Esophagus (tissue), 2 donors: ENCODE results near the gene SMCR8. TPM values are rescaled to one million over a fixed set of nuclear protein-coding genes. Genes with fewer than 3 reads are reported as not detected.
"Not testable (repeated sequence)": the region's sequence is repeated elsewhere in the genome, so short reads cannot be mapped to it uniquely, and the experiment has no call there.

Source experiments
- H3K27ac ChIP-seq, 2 donors: one replicate each; pipeline ENCODE4 v1.5.1; 2013; ENCODE audit warnings: low read depth in 2 of 2, mild to moderate bottlenecking in 2 of 2, inconsistent platforms in 1 of 2, low read length in 1 of 2, moderate library complexity in 1 of 2
- H3K27me3 ChIP-seq, 2 donors: one replicate each; pipeline ENCODE4 v1.6.1; 2013; ENCODE audit warnings: low read length in 2 of 2, control low read depth in 1 of 2, mild to moderate bottlenecking in 1 of 2; ENCODE audit not compliant: insufficient read depth in 2 of 2, control insufficient read depth in 1 of 2
- H3K36me3 ChIP-seq, 2 donors: one replicate each; pipeline ENCODE4 v1.6.1; 2013; ENCODE audit warnings: low read length in 1 of 2; ENCODE audit not compliant: control insufficient read depth in 2 of 2, insufficient read depth in 2 of 2
- H3K4me1 ChIP-seq, 2 donors: one replicate each; pipeline ENCODE4 v1.6.1; 2013; ENCODE audit warnings: low read length in 1 of 2; ENCODE audit not compliant: control insufficient read depth in 2 of 2, insufficient read depth in 2 of 2
- H3K4me3 ChIP-seq, 2 donors: one replicate each; pipeline ENCODE4 v1.5.1; 2013; ENCODE audit warnings: low read length in 2 of 2, mild to moderate bottlenecking in 2 of 2, low read depth in 1 of 2, moderate library complexity in 1 of 2
- H3K9me3 ChIP-seq, 2 donors: one replicate each; pipeline ENCODE4 v1.6.1; 2013; ENCODE audit warnings: mild to moderate bottlenecking in 2 of 2, low read depth in 1 of 2, low read length in 1 of 2, moderate library complexity in 1 of 2; ENCODE audit not compliant: control insufficient read depth in 2 of 2, insufficient read depth in 1 of 2
- WGBS, 2 donors: extraction: QIAGEN DNeasy Blood & Tissue Kit; methylation state at CpG; one replicate each; pipeline ENCODE4 v1.1.7; 2013; 5-methylcytosine and 5-hydroxymethylcytosine counted together
- polyA plus RNA-seq, 2 donors: library from polyadenylated mRNA; stranded (reverse); fragments of 200-250 nt; gene quantifications; one replicate each; pipeline ENCODE4 v1.2.3, GENCODE V29; 2013
- donor health status: healthy with polysubstance abuse.
- donor health status: Bipolar disorder and iron deficiency.

The SMCR8 gene
- polyA plus RNA-seq, 2 donors: 3.2 to 3.6 TPM

GRCh38 chr17:18281788-18282187 is 33.3 kb upstream of the SMCR8 start:
- Histone ChIP-seq H3K4me3 (no peak overlapping the region), H3K36me3 (peaks cover 34 to 48% of the 10 kb centered on the region in 2 donors), H3K4me1 (no peaks in the 10 kb centered on the region), H3K27ac (no peak overlapping the region), H3K27me3 (no peaks in the 10 kb centered on the region), H3K9me3 (no peaks in the 10 kb centered on the region)
- WGBS, 2 donors: 91 to 92% methylated on average over 6 of the region's 6 CpGs

- Histone ChIP-seq H3K27ac (no peak overlapping the region), H3K4me1 (no peaks in the 10 kb centered on the region), H3K36me3 (peaks cover 28 to 46% of the 10 kb centered on the region in 2 donors), H3K27me3 (no peaks in the 10 kb centered on the region), H3K4me3 (no peak overlapping the region), H3K9me3 (no peaks in the 10 kb centered on the region)
- WGBS, 2 donors: 96 to 97% methylated on average over 11 of the region's 11 CpGs
Observed at GRCh38 chr17:18285296-18285695, 29.8 kb upstream of the SMCR8 start.

- Histone ChIP-seq H3K9me3 (no peaks in the 10 kb centered on the region), H3K4me1 (no peaks in the 10 kb centered on the region), H3K27ac (no peak overlapping the region), H3K4me3 (no peak overlapping the region), H3K36me3 (peaks cover 23 to 31% of the 10 kb centered on the region in 2 donors), H3K27me3 (no peaks in the 10 kb centered on the region)
- 94 to 95% methylated on average over 15 of the region's 15 CpGs for WGBS, 2 donors
Observed at GRCh38 chr17:18291718-18292540, 23.2 kb upstream of the SMCR8 start.

DNA sequence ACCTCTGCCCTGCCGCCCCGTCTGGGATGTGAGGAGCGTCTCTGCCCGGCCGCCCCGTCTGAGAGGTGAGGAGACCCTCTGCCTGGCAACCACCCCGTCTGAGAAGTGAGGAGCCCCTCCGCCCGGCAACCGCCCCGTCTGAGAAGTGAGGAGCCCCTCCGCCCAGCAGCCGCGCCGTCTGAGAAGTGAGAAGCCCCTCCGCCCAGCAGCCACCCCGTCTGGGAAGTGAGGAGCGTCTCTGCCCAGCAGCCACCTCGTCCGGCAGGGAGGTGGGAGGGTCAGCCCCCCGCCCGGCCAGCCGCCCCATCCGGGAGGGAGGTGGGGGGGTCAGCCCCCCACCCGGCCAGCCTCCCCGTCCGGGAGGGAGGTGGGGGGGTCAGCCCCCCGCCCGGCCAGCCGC is 17.0 kb upstream of the SMCR8 start:
- WGBS, 2 donors: 91 to 92% methylated on average over 2 to 30 of the region's 30 CpGs
- not testable (repeated sequence) for H3K4me1 ChIP-seq, H3K27ac ChIP-seq, H3K27me3 ChIP-seq, H3K9me3 ChIP-seq, H3K4me3 ChIP-seq
- H3K36me3 ChIP-seq: peaks cover 21 to 24% of the 10 kb centered on the region in 2 donors

DNA sequence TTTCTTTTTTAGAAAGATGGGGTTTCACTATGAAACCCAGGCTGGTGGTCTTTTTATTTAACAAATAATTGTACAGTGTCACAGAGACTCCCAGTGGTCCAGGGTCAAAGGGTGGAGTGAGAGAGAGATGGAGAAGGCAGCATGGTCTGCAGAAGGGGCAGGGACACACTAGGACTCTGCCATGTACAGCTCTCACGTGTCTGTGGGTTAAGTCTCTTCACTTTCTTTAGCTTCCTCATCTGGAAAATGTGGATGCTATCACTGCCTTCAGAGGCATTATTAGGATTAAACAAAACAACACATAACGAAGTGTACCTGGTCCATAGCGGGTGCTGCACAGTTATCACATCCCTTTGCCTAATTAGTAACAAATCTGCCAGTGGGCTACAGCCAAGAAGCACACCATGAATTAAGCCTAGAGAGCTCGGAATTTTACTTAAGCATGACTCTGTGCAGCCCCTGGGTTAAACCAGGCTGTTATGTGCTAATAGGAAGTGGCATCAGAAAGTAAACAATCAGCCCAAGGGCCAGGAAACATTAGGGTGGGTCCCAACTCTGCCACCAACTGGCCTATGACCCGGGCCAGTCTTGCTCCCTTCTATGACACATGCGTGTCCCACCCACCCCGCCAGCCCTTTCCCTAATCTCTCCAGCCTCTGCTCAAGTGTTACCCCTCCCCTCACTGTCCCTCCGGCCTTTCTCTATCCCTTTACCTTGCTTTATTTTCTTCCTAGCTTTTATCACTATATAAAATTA is 14.2 kb upstream of the SMCR8 start:
- Histone ChIP-seq H3K4me3 (no peak overlapping the region), H3K27me3 (no peaks in the 10 kb centered on the region), H3K4me1 (no peaks in the 10 kb centered on the region), H3K27ac (no peak overlapping the region), H3K9me3 (no peaks in the 10 kb centered on the region), H3K36me3 (peaks cover 27 to 29% of the 10 kb centered on the region in 2 donors)
- WGBS, 2 donors: 81 to 85% methylated on average over 8 of the region's 8 CpGs

DNA sequence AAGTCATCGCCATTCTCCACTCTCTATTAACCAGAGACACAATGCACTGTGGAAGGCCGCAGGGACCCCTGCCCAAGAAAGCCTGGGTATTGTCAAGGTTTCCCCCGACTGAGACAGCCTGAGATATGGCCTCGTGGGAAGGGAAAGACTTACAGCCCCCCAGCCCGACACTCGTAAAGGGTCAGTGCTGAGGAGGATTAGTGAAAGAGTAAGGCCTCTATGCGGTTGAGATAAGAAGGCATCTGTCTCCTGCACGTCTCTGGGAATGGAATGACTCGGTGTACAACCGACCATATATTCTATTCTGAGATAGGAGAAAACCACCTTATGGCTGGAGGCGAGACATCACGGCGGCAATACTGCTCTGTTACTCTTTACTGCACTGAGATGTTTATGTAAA is 11.9 kb upstream of the SMCR8 start:
- H3K36me3 ChIP-seq: peaks cover 29 to 33% of the 10 kb centered on the region in 2 donors
- H3K9me3 ChIP-seq, H3K4me1 ChIP-seq, H3K4me3 ChIP-seq, H3K27me3 ChIP-seq, H3K27ac ChIP-seq: not testable (repeated sequence)
- 77 to 85% methylated on average over 13 of the region's 13 CpGs for WGBS, 2 donors

DNA sequence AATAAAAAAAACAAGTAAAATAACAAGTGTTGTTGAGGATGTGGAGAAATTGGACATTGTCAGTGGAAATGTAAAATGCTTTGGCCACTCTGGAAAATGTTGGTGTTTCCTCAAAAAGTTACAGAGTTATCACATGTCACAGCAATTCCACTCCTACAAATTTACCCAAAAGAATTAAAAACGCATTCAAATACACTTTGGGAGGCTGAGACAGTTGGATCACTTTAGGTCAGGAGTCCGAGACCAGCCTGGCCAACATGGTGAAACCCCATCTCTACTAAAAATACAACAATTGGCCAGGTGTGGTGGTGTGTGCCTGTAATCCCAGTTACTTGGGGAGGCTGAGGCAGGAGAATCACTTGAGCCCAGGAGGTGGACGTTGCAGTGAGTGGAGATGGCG is 5.9 kb upstream of the SMCR8 start:
- peaks cover 8 to 15% of the 10 kb centered on the region in 2 donors for H3K36me3 ChIP-seq
- H3K9me3 ChIP-seq: no peaks in the 10 kb centered on the region
- H3K4me1 ChIP-seq: peaks cover 0 to 3% of the 10 kb centered on the region in 2 donors
- 95 to 98% methylated on average over 4 of the region's 4 CpGs for WGBS, 2 donors
- H3K4me3 ChIP-seq: no peak overlapping the region
- H3K27me3 ChIP-seq: no peaks in the 10 kb centered on the region
- H3K27ac ChIP-seq: no peak overlapping the region

DNA sequence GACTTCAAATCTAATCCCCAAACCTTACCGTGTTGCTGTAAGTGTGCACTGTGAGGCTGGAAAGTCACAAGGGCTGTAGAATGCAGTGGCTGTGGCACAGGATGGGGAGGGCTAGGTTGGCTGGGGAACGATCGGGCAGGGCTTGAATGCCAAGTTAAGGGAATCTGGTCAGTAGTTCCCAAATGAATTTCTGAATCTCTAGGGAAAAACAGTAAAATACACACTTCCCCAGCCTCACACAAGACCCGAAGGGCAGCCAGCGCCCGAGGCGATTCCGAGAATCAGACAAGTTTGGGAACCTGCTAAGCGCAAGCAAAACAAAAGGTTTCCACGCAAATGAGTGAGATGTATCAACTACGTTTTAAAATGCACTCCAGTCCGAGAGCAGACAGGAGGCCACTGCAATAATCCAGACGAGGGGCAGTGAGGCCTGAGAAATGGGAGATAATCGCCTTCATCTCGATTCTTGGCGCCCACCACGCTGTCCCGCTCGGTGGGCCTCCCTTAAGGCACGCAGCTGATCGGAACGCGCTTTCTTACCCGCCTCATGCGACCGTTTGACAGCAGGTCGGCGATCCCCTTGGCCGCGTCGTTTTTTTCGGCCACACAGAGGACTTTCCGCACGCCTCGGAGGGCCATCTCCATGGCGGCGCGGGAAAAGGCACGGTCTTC is 898 bp upstream of the SMCR8 start:
- no peaks in the 10 kb centered on the region for H3K27me3 ChIP-seq
- peak overlapping the region; percentile 95 to 96 for H3K27ac ChIP-seq
- 0 to 1% methylated on average over 39 of the region's 39 CpGs for WGBS, 2 donors
- H3K9me3 ChIP-seq: no peaks in the 10 kb centered on the region
- peaks cover 0 to 19% of the 10 kb centered on the region in 2 donors for H3K36me3 ChIP-seq
- H3K4me1 ChIP-seq: peaks cover 13 to 23% of the 10 kb centered on the region in 2 donors
- H3K4me3 ChIP-seq: peak overlapping the region; percentile 76 to 82

DNA sequence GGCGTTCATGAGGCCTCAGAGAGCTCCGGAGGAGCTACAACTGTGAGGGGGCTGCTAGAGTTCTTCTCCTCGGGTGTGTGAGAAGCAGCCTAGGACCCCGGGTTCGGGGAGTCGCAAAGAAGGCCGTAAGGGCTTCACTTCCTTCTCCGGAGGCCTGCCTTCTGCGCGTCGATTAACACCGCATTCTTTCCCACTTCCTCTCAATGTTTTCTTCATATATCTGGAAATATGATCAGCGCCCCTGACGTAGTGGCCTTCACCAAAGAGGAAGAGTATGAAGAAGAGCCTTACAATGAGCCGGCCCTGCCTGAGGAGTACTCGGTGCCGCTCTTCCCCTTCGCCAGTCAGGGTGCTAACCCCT is 449 bp downstream of the SMCR8 start:
- Histone ChIP-seq H3K36me3 (peaks cover 0 to 23% of the 10 kb centered on the region in 2 donors), H3K4me3 (peak overlapping the region; percentile 76 to 82), H3K27me3 (no peaks in the 10 kb centered on the region), H3K27ac (peak overlapping the region; percentile 95 to 96), H3K4me1 (peaks cover 16 to 26% of the 10 kb centered on the region in 2 donors), H3K9me3 (no peaks in the 10 kb centered on the region)
- 6 to 12% methylated on average over 18 of the region's 18 CpGs for WGBS, 2 donors
